RPMI8226 (cell line): Measurements from ENCODE around the gene RIT2.

Experiments
- DNase-seq: peaks from one replicate; pipeline ENCODE4 v3.0.0-alpha.2; 2015

The RIT2 gene

GRCh38 chr18:43080671-43081070, 34.8 kb downstream of the RIT2 start:
- no peak for DNase-seq

GRCh38 chr18:43079422-43079821, 36.1 kb downstream of the RIT2 start:
- DNase-seq: no peak

- DNase-seq: no peak
Observed at GRCh38 chr18:43078478-43079092, 36.9 kb downstream of the RIT2 start.

GRCh38 chr18:43077510-43078308, 37.8 kb downstream of the RIT2 start:
- DNase-seq: no peak

- no peak for DNase-seq
Observed at GRCh38 chr18:43073771-43074170, 41.7 kb downstream of the RIT2 start.

GRCh38 chr18:43068781-43069180, 46.7 kb downstream of the RIT2 start:
- no peak for DNase-seq

GRCh38 chr18:43067570-43067969, 47.9 kb downstream of the RIT2 start:
- no peak for DNase-seq

GRCh38 chr18:43061816-43062215, 53.7 kb downstream of the RIT2 start:
- DNase-seq: no peak

GRCh38 chr18:43061318-43061717, 54.2 kb downstream of the RIT2 start:
- no peak for DNase-seq

- DNase-seq: no peak
Observed at GRCh38 chr18:43060020-43060419, 55.5 kb downstream of the RIT2 start.

GRCh38 chr18:43054815-43055519, 60.5 kb downstream of the RIT2 start:
- DNase-seq: no peak

- no peak for DNase-seq
Observed at GRCh38 chr18:43049021-43049420, 66.5 kb downstream of the RIT2 start.

GRCh38 chr18:43046322-43046721, 69.2 kb downstream of the RIT2 start:
- DNase-seq: no peak

- no peak for DNase-seq
Observed at GRCh38 chr18:43043626-43044025, 71.9 kb downstream of the RIT2 start.

- no peak for DNase-seq
Observed at GRCh38 chr18:43040281-43040680, 75.2 kb downstream of the RIT2 start.

- DNase-seq: no peak
Observed at GRCh38 chr18:43034683-43035500, 80.6 kb downstream of the RIT2 start.

- no peak for DNase-seq
Observed at GRCh38 chr18:43031169-43031568, 84.3 kb downstream of the RIT2 start.

- DNase-seq: no peak
Observed at GRCh38 chr18:43029414-43029813, 86.1 kb downstream of the RIT2 start.

GRCh38 chr18:43022874-43023273, 92.6 kb downstream of the RIT2 start:
- DNase-seq: no peak

GRCh38 chr18:43017622-43018021, 97.9 kb downstream of the RIT2 start:
- no peak for DNase-seq

GRCh38 chr18:43013486-43013885, 102.0 kb downstream of the RIT2 start:
- DNase-seq: no peak

GRCh38 chr18:43012951-43013350, 102.5 kb downstream of the RIT2 start:
- DNase-seq: no peak

- no peak for DNase-seq
Observed at GRCh38 chr18:43010611-43011010, 104.9 kb downstream of the RIT2 start.
